Natural killer cell (primary cell): ENCODE measurements around the gene SLC6A6. TPM values are rescaled to one million over a fixed set of nuclear protein-coding genes. Genes with fewer than 3 reads are reported as not detected.

Experiments used
- ATAC-seq, 3 donors: fragments of 150-1000 bp in 2 of 3; fragments of 200-7000 bp in 1 of 3; cut with Tn5 transposase; 1 replicate in 1 of 3; 2 replicates in 2 of 3; pipeline ENCODE4 v1.10.0; 2021; ENCODE audit warnings: mild to moderate bottlenecking in 2 of 3, moderate library complexity in 2 of 3
- DNase-seq, 2 donors: peaks; one replicate each; pipeline versions ENCODE4 v3.0.0 to v3.0.0-alpha.2; 2013 to 2021; ENCODE audit warnings: mixed read lengths in 1 of 2
- H3K27ac ChIP-seq: one replicate; pipeline ENCODE4 v1.5.1; 2013; ENCODE audit warnings: mild to moderate bottlenecking, low read length
- H3K27me3 ChIP-seq: one replicate; pipeline ENCODE4 v1.6.1; 2013; ENCODE audit warnings: low read length; ENCODE audit not compliant: control insufficient read depth, insufficient read depth
- H3K36me3 ChIP-seq: one replicate; pipeline ENCODE4 v1.6.1; 2013; ENCODE audit warnings: low read length; ENCODE audit not compliant: control insufficient read depth, insufficient read depth
- H3K4me1 ChIP-seq: one replicate; pipeline ENCODE4 v1.6.1; 2013; ENCODE audit warnings: low read length; ENCODE audit not compliant: control insufficient read depth, insufficient read depth
- H3K4me3 ChIP-seq: one replicate; pipeline ENCODE4 v1.5.1; 2013; ENCODE audit warnings: low read length
- H3K9me3 ChIP-seq: one replicate; pipeline ENCODE4 v1.6.1; 2013; ENCODE audit warnings: low read length; ENCODE audit not compliant: control insufficient read depth, insufficient read depth
- H3K27ac Mint-ChIP-seq, 2 donors: one replicate each; pipeline ENCODE4 v1.8.0; 2022; ENCODE audit warnings: mild to moderate bottlenecking in 2 of 2, mixed read lengths in 2 of 2, moderate library complexity in 1 of 2
- H3K27me3 Mint-ChIP-seq, 2 donors: one replicate each; pipeline ENCODE4 v1.8.0; 2022; ENCODE audit warnings: low read depth in 2 of 2, mixed read lengths in 2 of 2
- H3K36me3 Mint-ChIP-seq: one replicate; pipeline ENCODE4 v1.8.0; 2022; ENCODE audit warnings: mixed read lengths
- H3K4me1 Mint-ChIP-seq, 2 donors: one replicate each; pipeline ENCODE4 v1.8.0; 2022; ENCODE audit warnings: mixed read lengths in 2 of 2
- H3K4me3 Mint-ChIP-seq: one replicate; pipeline ENCODE4 v1.8.0; 2022; ENCODE audit warnings: mild to moderate bottlenecking, moderate library complexity, mixed read lengths
- H3K9me3 Mint-ChIP-seq, 2 donors: one replicate each; pipeline ENCODE4 v1.8.0; 2022; ENCODE audit warnings: mixed read lengths in 2 of 2
- WGBS: methylation state at CpG from one replicate; pipeline ENCODE4 v1.1.7; 2013; ENCODE audit warnings: missing lambda C conversion rate; ENCODE audit not compliant: insufficient coverage; 5-methylcytosine and 5-hydroxymethylcytosine counted together
- intact Hi-C: fragments of 100-400 bp; cut with micrococcal nuclease; formaldehyde crosslinking; loops from one replicate; pipeline ENCODE4 v1.14.2; 2022
- total RNA-seq, 4 donors: library from RNA; stranded (reverse); fragments of 120-200 nt in 1 of 4; gene quantifications; one replicate each; pipeline versions ENCODE4 v1.2.3 to v1.2.4, GENCODE V29; 2013 to 2022
- TF ChIP-seq, protein P1 (sequence below): fragments of 200-600 bp; IDR thresholded peaks from one replicate; pipeline ENCODE4 v1.8.0; 2022; ENCODE audit warnings: antibody characterized with exemption

SLC6A6 gene
- total RNA-seq, 3 donors from 2014 or later (not counting 1 experiment from before 2014, with no cell fraction given): 43.7 to 55.4 (median 50.1) TPM

DNA sequence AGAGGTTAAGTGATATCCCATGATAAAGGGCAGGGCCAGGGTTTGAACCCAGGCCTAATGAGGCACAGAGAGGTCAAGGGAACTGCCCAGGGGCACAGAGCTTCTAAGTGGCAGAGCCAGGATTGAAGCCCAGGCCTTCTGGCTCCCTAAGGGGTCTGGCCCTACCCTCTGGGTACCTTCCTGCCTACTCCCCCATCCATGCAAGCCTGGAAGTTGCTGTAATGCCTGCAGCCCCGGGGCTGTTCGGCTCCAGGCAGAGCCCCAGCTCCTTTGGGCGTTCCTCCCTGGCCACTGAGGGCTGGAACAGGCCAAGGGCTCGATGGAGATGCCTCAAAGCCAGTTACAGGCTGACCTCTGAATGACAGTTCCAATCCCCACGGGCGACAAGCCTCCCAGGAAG lies 133.2 kb downstream of the SLC6A6 start:
- DNase-seq (no peak), ATAC-seq (no peak)
- H3K27me3 Mint-ChIP-seq: peaks cover 3 to 7% of the 10 kb centered on the region in 2 donors
- no peaks in the 10 kb centered on the region for H3K36me3 Mint-ChIP-seq
- H3K4me3 Mint-ChIP-seq: no peak overlapping the region
- H3K4me3 ChIP-seq: no peak overlapping the region
- no peaks in the 10 kb centered on the region for H3K4me1 Mint-ChIP-seq
- intact Hi-C loops: no loop called here
- H3K4me1 ChIP-seq: no peaks in the 10 kb centered on the region
- H3K27ac ChIP-seq: no peak overlapping the region
- H3K9me3 ChIP-seq: no peaks in the 10 kb centered on the region
- TF ChIP-seq, protein P1, sequence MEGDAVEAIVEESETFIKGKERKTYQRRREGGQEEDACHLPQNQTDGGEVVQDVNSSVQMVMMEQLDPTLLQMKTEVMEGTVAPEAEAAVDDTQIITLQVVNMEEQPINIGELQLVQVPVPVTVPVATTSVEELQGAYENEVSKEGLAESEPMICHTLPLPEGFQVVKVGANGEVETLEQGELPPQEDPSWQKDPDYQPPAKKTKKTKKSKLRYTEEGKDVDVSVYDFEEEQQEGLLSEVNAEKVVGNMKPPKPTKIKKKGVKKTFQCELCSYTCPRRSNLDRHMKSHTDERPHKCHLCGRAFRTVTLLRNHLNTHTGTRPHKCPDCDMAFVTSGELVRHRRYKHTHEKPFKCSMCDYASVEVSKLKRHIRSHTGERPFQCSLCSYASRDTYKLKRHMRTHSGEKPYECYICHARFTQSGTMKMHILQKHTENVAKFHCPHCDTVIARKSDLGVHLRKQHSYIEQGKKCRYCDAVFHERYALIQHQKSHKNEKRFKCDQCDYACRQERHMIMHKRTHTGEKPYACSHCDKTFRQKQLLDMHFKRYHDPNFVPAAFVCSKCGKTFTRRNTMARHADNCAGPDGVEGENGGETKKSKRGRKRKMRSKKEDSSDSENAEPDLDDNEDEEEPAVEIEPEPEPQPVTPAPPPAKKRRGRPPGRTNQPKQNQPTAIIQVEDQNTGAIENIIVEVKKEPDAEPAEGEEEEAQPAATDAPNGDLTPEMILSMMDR: no peak
- WGBS: 81% methylated on average over 6 of the region's 6 CpGs
- no peaks in the 10 kb centered on the region for H3K9me3 Mint-ChIP-seq
- no peak overlapping the region for H3K27ac Mint-ChIP-seq
- no peaks in the 10 kb centered on the region for H3K36me3 ChIP-seq
- peaks cover 2% of the 10 kb centered on the region for H3K27me3 ChIP-seq

DNA sequence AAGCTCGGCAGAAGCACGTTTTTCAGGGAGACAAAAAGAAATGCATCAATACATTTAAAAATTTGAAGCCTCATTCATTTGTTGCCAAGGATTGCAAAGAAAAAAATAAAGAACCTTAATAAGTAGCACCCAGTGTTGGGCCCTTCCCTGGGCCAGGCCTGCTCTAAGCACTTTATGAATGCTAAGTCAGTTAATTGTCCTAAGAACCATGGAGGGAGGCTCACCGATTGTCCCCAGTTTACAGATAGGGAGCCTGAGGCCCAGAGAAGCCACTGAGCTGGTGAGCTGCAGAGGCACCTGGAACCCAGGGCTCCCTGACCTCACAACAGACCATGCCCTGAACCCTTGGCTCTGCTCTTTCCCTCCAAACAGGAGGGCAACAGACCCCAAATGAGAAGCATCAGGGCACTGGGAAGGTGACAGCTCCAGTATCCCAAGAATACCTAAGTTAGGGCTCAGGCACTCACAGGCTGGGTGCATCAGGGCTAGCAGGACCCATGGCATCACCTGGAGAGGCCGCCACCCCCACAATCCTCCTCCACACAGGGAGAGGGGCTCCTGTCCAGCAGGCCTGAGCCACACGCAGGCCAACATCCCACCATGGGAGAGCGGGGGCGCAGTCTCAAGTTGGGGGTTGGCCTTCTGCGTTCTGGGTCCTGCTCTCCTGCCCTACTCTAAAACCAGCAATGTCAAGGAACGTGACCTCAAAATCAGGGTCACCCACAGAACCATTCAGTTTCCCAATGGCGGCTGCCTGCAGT lies 133.8 kb downstream of the SLC6A6 start:
- ATAC-seq: no peak
- intact Hi-C loops: no loop called here
- no peaks in the 10 kb centered on the region for H3K4me1 Mint-ChIP-seq

DNA sequence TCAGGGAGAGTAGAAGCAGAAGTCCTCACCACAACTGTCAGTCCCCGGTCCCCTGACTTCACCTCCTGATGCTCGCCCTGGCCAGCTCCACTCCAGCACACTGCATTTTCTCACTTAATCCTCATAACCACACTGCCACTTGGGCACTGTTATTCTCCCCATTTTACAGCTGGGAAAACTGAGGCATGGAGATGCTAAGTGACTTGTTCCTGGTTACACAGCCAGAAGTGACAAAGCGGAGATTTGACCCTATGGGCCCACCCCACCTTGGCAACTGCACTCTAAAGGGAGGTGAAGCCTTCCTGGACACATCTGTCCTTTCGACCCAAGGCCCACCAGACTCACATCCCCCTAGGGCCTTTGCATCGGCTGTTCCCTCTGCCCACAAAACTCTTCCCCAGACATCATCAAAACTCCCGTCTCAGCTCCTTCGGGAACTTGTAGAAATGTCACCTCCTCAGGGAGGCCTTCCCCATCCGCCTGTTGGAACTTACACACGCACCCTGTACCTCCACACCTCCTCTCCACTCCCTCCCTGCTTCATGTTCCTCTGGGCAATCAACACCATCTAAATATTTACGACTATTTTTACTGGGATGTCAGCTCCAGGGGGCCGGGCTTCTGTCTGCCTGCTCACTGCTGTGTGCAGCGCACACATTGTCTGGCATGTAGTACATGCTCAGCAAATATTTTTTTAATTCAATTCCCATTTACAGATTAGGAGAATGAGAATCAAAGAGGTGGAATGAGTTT lies 134.6 kb downstream of the SLC6A6 start:
- H3K27me3 Mint-ChIP-seq: no peaks in the 10 kb centered on the region
- H3K36me3 ChIP-seq: no peaks in the 10 kb centered on the region
- WGBS: 91% methylated on average over 12 of the region's 12 CpGs

More for the DNA sequence above, 133.8 kb downstream of the SLC6A6 start:
- Mint-ChIP-seq H3K27ac (no peak overlapping the region), H3K4me3 (no peak overlapping the region), H3K36me3 (no peaks in the 10 kb centered on the region), H3K27me3 (peaks cover 1 to 2% of the 10 kb centered on the region in 2 donors), H3K9me3 (no peaks in the 10 kb centered on the region)
- no peak overlapping the region for H3K27ac ChIP-seq
- H3K4me1 ChIP-seq: no peaks in the 10 kb centered on the region
- no peaks in the 10 kb centered on the region for H3K36me3 ChIP-seq
- DNase-seq: no peak
- H3K9me3 ChIP-seq: no peaks in the 10 kb centered on the region
- 93% methylated on average over 10 of the region's 10 CpGs for WGBS
- no peaks in the 10 kb centered on the region for H3K27me3 ChIP-seq
- no peak overlapping the region for H3K4me3 ChIP-seq
- TF ChIP-seq, protein P1: no peak

More for the DNA sequence above, 134.6 kb downstream of the SLC6A6 start:
- TF ChIP-seq, protein P1: no peak
- intact Hi-C loops: no loop called here
- Histone ChIP-seq H3K4me1 (no peaks in the 10 kb centered on the region), H3K4me3 (no peak overlapping the region), H3K9me3 (no peaks in the 10 kb centered on the region), H3K27me3 (no peaks in the 10 kb centered on the region), H3K27ac (no peak overlapping the region)
- no peak overlapping the region for H3K4me3 Mint-ChIP-seq
- DNase-seq (no peak), ATAC-seq (no peak)
- H3K9me3 Mint-ChIP-seq: no peaks in the 10 kb centered on the region
- no peaks in the 10 kb centered on the region for H3K4me1 Mint-ChIP-seq
- no peak overlapping the region for H3K27ac Mint-ChIP-seq
- no peaks in the 10 kb centered on the region for H3K36me3 Mint-ChIP-seq
